ENCODE results near the gene AK1. TPM values are rescaled to one million over a fixed set of nuclear protein-coding genes. Genes with fewer than 3 reads are reported as not detected.
A peak's percentile ranks its signal among the peaks of the same experiment; 100 is the strongest.
"Not testable (repeated sequence)": the region's sequence is repeated elsewhere in the genome, so short reads cannot be mapped to it uniquely, and the experiment has no call there.

Gene AK1
- total and polyA plus RNA-seq, 12 donors = 500 to 1,050 (median 731) TPM

DNA sequence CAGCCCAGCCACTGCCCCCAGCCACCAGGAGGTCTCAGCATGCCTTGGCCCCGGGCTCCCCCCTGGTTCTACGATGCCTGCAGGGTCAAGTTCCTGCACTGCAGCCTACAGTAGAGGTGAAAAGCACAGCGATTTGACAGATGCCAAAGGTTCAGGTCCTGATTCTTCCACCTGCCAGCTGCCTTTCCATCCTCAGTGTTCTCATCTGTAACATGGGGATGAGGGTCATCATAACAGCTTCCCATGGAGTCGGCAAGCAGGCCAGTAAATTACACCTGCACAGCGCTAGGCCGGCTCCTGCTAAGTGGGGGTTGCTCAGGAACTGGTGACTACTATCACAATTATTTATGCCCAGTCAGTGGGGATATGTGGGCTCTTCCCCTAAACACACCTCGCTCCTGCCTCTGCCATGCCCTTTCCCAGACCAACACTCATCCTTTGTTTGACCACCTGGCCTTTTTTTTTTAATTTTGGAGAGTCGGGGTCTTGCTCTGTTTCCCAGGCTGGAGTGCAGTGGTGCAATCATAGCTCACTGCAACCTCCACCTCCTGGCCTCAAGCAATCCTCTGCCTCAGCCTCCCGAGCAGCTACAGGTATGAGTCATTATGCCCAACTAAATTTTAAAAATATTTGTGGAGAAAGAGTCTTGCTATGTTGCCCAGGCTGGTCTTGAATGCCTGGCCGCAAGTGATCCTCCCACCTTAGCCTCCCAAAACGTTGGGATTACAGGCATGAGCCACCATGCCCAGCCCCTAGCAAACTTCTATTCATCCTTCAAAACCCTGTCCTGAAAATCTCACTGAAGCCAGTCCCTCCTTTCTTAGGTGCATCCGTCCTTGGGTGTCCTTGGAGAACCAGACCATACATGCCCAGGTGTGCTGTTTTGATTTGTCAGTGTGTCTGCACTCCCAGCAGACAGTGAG lies 29.4 kb downstream of the AK1 start:
- Histone ChIP-seq H3K9me3 (peaks cover 0 to 20% (median 0%) of the 10 kb centered on the region in 11 donors), H3K36me3 (peaks cover 0 to 75% (median 18%) of the 10 kb centered on the region in 9 donors), H3K27ac (peak overlapping the region; percentile 61 to 99 (median 94)), H3K4me1 (peaks cover 10 to 82% (median 63%) of the 10 kb centered on the region in 9 donors), H3K4me3 (peak overlapping the region in 9 of 10 donors; percentile 9 to 90 (median 73)), H3K27me3 (no peaks in the 10 kb centered on the region)
- intact Hi-C loops (cut with DNase I) = no loop called here
- 64 to 73% methylated on average over 12 of the region's 12 CpGs for WGBS, 2 donors
- DNase-seq (no peak), ATAC-seq (no peak)
- TF ChIP-seq, protein P1, sequence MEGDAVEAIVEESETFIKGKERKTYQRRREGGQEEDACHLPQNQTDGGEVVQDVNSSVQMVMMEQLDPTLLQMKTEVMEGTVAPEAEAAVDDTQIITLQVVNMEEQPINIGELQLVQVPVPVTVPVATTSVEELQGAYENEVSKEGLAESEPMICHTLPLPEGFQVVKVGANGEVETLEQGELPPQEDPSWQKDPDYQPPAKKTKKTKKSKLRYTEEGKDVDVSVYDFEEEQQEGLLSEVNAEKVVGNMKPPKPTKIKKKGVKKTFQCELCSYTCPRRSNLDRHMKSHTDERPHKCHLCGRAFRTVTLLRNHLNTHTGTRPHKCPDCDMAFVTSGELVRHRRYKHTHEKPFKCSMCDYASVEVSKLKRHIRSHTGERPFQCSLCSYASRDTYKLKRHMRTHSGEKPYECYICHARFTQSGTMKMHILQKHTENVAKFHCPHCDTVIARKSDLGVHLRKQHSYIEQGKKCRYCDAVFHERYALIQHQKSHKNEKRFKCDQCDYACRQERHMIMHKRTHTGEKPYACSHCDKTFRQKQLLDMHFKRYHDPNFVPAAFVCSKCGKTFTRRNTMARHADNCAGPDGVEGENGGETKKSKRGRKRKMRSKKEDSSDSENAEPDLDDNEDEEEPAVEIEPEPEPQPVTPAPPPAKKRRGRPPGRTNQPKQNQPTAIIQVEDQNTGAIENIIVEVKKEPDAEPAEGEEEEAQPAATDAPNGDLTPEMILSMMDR (IDR thresholded peaks at IDR 0.05) = no peak

DNA sequence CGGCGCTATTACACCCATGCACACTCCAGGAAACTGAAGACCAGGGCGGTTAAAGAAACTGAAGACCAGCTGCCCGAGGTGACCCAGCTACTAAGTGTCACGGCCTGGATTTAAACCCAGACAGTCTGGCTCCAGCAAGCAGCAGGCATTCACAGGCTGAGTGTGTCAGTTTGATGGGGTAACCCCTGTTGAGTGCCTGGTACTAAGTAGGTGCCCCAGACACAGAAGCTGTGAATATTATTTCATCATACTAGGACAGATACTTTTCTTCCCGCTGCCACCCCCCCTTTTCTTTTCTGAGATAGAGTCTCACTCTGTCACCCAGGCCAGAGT lies 30.3 kb downstream of the AK1 start:
- peak overlapping the region; percentile 61 to 99 (median 94) for H3K27ac ChIP-seq
- peak overlapping the region in 8 of 10 donors; percentile 32 to 90 (median 75) for H3K4me3 ChIP-seq
- TF ChIP-seq, protein P1 (IDR thresholded peaks at IDR 0.05) = no peak
- H3K4me1 ChIP-seq = peaks cover 10 to 92% (median 63%) of the 10 kb centered on the region in 9 donors
- H3K9me3 ChIP-seq = peaks cover 0 to 20% (median 0%) of the 10 kb centered on the region in 11 donors
- no peaks in the 10 kb centered on the region for H3K27me3 ChIP-seq
- H3K36me3 ChIP-seq = peaks cover 0 to 76% (median 25%) of the 10 kb centered on the region in 9 donors
- 34 to 39% methylated on average over 6 of the region's 6 CpGs for WGBS, 2 donors
- ATAC-seq (peak; percentile 23 to 55 (median 41)), DNase-seq (no peak)
- intact Hi-C loops (cut with DNase I) = no loop called here

DNA sequence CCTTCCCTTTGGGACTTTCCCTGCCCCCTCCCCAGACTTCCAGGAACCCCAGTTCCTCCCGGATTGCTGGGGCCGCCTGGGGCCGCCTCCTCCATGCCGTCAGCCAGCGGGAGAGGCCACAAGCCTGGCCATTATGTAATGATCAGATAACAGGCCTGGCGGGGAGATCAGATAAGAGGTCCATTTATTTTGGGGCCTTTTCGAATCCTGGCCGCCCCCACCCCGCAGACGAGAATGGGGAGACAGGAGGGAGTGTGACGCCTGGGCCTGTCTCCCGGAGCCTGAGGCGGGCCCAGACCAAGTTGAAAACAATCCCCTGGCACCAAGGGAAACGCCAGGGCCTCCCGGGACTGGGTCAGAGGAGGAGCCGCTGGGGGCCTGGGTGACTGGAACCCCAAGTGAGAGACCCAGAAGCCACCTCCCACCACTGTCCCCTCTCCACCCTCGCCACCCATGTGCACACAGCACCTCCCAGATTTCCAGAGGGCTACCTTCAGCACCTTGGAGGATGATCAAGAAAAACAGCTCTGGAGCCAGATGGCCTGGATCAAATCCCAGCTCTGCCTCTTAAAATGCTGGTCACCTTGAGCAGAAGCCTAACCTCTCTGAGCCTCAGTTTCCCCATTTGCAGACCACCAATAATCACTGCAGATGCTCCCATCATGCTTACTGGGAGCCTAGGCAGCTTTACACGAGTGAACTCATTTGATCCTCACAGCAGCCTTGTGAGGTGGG lies 30.9 kb downstream of the AK1 start:
- peak; percentile 20 to 71 (median 63) for ATAC-seq
- Histone ChIP-seq H3K9me3 (peaks cover 0 to 20% (median 0%) of the 10 kb centered on the region in 11 donors), H3K4me1 (peaks cover 12 to 97% (median 61%) of the 10 kb centered on the region in 9 donors), H3K4me3 (peak overlapping the region in 9 of 10 donors; percentile 4 to 90 (median 73)), H3K36me3 (peaks cover 0 to 76% (median 29%) of the 10 kb centered on the region in 9 donors), H3K27me3 (no peaks in the 10 kb centered on the region), H3K27ac (peak overlapping the region; percentile 61 to 99 (median 94))
- DNase-seq = peak; percentile 67 to 76
- TF ChIP-seq, protein P1 (IDR thresholded peaks at IDR 0.05) = no peak
- 42 to 46% methylated on average over 18 of the region's 18 CpGs for WGBS, 2 donors
- intact Hi-C loops (cut with DNase I) = no loop called here

DNA sequence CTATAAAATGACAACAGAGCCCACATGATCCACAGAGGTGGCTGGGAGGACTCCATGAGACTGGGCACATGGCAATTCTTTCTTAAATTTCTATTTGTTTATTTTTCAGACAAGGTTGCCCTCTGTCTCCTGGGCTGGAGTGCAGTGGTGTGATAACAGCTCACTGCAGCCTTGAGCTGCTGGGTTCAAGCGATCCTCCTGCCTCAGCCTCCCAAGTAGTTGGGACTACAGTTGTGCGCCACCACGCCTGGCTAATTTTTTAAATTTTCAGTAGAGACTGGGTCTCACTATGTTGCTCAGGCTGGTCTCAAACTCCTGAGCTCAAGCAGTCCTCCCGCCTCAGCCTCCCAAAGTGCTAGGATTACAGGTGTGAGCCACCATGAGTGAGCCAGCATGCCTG lies 31.9 kb downstream of the AK1 start:
- ATAC-seq, DNase-seq, H3K27me3 ChIP-seq: not testable (repeated sequence)
- H3K27ac ChIP-seq = peak overlapping the region; percentile 61 to 99 (median 94)
- peaks cover 0 to 76% (median 34%) of the 10 kb centered on the region in 9 donors for H3K36me3 ChIP-seq
- H3K4me1 ChIP-seq = peaks cover 11 to 97% (median 61%) of the 10 kb centered on the region in 9 donors
- intact Hi-C loops (cut with DNase I) = loop anchor here in 1 of 10 donors (2.0 kb wide), 1 partner anchor 13 kb away; no protein-coding TSS in a partner anchor
- peaks cover 0 to 20% (median 0%) of the 10 kb centered on the region in 11 donors for H3K9me3 ChIP-seq
- 90 to 92% methylated on average over 4 of the region's 4 CpGs for WGBS, 2 donors
- H3K4me3 ChIP-seq = peak overlapping the region in 8 of 10 donors; percentile 32 to 90 (median 75)
